CD4-positive, alpha-beta T cell treated with Interleukin-17A for 4 hours (primary cell): Measurements from ENCODE around the gene AGAP9.
"Not testable (repeated sequence)": the region's sequence is repeated elsewhere in the genome, so short reads cannot be mapped to it uniquely, and the experiment has no call there.

Experiments used
- DNase-seq: peaks from one replicate; pipeline ENCODE4 v3.0.0-alpha.2; 2020; ENCODE audit warnings: mixed read lengths

Gene AGAP9

DNA sequence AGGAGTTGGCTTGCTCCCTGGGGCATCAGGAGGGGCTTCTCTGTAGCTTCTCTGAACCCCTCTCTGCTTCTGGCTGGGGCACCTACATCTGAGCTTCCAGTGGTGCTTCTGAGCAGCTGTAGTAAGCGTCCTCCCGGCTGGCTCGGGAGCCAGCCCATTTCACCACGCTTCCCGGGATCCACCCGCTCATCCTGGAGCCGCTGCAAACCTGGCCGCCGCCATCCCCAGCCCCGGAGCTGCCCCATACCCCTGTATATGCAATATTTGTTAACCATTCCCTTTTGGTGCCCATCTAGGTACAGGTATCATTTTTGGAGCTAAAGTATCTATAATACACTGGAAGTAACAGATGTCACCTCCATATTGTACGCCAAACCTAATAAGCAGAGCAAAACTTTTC lies 38.7 kb downstream of the AGAP9 start:
- not testable (repeated sequence) for DNase-seq

DNA sequence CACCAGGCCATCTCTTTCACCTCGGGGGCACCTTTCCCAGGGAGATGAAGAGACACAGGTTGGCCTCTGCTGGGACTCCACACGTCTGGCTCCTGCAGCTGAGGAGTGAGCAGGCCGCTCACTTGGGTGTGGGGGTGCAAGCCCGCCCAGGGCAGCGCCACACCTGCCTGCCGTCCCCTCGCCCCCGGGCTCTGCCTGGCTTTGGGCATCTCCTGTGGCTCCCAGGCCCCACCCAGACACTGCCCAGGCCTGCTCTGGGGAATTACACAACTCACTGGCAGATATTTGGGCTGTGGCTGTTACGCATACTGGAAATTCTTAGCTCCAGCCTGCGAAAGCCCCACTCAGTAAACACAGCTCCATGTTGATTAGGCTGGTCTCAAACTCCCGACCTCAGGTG lies 39.5 kb downstream of the AGAP9 start, which contains the start of gene ANXA8:
Gene ANXA8, minus strand, starts transcription at position 193 of the 400 bp plus-strand sequence. Its CDS starts 182 bp downstream, at position 11.
- not testable (repeated sequence) for DNase-seq

GRCh38 chr10:47482367-47482766 lies 41.1 kb downstream of the AGAP9 start:
- DNase-seq, result not testable (repeated sequence)

GRCh38 chr10:47481768-47482181 lies 41.7 kb downstream of the AGAP9 start:
- DNase-seq, result not testable (repeated sequence)

GRCh38 chr10:47481182-47481766 lies 42.2 kb downstream of the AGAP9 start:
- not testable (repeated sequence) for DNase-seq

- DNase-seq, result not testable (repeated sequence)
Observed at GRCh38 chr10:47480133-47480532, 43.3 kb downstream of the AGAP9 start.

DNA sequence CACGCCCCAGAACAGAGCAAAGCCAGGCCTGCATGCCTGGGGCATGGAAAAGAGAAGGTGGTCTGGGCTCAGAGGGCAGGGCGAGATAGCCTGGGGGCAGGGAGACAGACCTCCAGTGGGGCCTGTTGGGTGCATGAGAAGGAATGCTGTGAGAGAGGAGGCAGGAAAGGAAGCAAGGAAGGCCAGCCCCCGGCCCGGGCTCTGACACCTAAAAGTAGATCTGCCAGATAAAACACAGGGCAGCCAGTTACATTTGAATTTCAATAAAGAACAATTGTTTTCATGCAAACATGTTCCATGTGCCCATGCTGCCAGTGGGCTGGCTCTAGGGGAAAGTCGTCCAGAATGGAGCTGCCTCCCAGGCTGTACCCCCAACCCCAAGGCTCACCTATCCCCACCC lies 45.3 kb downstream of the AGAP9 start:
- DNase-seq, result not testable (repeated sequence)

- not testable (repeated sequence) for DNase-seq
Observed at GRCh38 chr10:47477078-47477477, 46.4 kb downstream of the AGAP9 start.

DNA sequence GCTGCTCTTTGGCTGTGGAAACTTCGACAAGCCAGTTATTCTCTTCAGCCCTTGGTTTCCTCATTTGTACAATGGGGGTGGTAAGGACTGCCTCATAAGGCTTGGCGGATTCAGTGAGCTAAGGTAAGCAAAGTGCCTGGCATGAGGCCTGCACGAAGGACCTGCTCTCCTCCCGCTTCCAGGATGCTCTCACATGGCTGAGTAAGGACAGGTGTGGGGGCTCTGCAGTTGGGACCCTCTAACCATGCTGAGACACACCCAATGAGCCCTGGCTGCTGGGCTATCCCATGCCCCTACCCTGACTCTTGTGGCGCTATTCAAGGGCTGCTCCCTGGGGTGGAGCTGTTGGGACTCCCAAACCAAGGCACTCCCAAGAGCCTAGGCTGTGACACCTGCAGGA lies 48.3 kb downstream of the AGAP9 start:
- not testable (repeated sequence) for DNase-seq

- DNase-seq, result not testable (repeated sequence)
Observed at GRCh38 chr10:47473516-47473915, 49.9 kb downstream of the AGAP9 start.

DNA sequence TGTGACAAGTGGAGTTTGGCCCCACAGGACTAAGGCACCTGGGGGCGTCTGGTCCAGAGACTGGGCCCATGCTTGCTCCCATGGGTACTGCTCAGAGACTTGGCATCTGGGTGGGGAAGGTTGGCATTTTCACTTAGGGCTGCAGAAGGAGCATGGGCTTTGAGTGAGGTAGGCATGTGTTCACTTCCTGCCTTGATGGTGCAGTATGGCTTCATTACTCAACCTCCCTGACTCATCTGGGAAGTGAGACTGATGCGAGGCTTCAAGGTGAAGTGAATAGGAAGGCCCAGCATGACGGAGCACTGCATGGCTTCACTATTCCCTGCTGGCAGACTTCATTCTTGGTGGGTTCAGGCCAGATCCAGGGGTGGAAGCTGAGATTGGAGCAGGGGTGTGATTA lies 50.8 kb downstream of the AGAP9 start:
- DNase-seq, result not testable (repeated sequence)

DNA sequence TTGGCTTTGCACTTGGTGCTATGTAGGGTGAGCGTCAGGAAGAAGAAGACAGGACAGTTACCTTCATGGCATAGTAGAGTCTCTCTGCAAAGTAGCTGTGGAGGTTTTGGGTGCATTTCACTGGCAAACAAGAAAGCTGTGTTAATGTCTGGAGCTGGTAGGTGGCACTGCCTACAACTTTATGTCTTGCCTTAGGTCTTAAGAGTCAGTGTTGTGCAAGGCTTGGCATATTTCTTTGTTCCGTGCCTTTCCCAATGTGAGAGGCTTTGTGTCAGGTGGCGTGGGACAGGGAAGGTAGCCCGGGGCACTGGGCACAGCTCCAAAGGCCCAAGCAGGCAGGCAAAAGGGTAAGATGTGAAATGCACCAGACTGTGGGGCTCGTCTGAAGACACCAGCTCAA lies 51.4 kb downstream of the AGAP9 start:
- not testable (repeated sequence) for DNase-seq

GRCh38 chr10:47468731-47469528 lies 54.5 kb downstream of the AGAP9 start:
- DNase-seq, result not testable (repeated sequence)

DNA sequence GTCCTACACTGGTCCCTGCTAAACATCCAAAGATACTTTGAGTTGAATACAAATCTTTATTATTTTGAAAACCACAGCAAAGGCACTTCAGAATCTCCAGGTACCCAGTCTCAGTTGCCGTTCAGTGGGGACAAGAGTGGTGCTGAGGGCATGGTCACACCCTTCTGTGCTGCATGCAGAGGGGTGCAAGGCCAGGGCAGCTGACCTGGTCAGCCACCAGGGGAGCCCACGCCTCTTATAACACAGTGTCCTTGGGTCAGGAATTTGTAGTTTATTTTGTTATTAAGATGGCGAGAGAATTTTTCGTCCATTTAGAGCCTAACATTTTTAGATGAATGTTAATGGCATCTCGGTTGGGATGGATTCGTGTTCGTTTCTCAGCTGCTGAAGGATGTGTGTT lies 55.5 kb downstream of the AGAP9 start:
- DNase-seq, result not testable (repeated sequence)

DNA sequence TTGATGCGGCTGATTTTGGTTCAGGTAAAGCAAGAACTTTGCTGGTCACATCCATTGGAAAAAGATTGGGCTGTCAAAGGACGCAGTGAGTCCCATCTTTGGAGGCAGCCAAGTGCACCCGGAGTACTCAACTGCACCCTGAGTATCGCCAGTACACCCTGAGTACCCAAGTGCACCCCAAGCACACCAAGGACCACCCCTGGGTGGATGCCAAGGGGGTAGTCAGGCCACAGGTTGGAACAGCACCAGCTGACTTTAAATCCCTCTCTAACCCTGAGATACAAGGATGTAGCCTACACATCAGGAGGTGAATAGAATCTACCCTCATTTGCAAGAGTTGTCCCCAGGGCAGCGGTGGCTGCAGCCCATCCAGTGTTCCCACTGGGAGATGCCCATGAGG lies 56.0 kb downstream of the AGAP9 start:
- not testable (repeated sequence) for DNase-seq

DNA sequence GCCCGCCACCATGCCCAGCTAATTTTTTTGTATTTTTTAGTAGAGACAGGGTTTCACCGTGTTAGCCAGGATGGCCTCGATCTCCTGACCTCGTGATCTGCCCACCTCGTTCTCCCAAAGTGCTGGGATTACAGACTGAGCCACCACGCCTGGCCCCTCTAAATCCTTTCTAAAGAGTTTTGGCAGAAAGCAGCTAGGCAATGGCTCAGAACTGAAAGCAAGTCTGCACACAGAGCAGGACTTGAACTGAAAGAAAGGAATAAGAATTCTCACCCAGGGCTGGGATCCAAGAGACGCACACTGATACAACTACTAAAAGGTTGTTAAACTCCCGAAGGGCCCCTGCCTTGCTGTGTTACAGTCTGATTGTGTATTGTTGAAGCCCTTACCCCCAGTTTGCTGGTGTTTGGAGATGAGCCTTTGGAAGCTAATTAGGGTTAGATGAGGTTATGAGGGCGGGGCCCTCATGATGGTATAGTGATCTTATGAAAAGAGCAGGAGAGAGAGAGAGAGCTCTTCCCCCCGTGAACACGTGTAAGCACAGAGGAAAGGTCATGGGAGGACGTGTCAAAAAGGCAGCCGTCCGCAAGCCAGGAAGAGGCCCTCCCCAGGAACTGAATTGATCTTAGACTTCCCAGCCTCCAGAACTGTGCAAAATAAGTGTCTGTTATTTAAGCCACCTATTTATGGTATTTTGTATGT lies 58.1 kb downstream of the AGAP9 start:
- not testable (repeated sequence) for DNase-seq

- not testable (repeated sequence) for DNase-seq
Observed at GRCh38 chr10:47462577-47463358, 60.7 kb downstream of the AGAP9 start.

GRCh38 chr10:47461261-47461687 lies 62.2 kb downstream of the AGAP9 start:
- DNase-seq, result peak; percentile 10

GRCh38 chr10:47458466-47459154 lies 64.8 kb downstream of the AGAP9 start:
- no peak for DNase-seq

DNA sequence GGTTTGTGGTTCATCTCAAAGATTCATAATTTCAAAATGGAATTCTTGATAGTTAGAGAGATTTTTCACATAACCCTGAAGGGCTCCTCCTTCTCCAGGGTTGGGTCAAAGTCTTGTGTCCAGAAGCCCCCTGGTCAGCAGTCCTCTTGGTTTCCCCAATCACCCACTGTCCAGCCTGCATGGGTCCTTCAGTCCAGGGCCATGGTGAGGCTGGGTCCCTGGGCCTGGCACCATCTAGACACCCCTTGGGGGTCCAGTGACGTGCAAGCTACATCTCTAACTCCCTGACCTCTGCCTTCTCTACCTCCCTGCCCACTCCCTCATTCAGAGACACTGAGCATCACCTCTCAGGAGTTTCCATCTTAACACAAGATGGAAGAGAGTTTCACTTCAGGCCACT lies 65.6 kb downstream of the AGAP9 start:
- no peak for DNase-seq

- DNase-seq, result no peak
Observed at GRCh38 chr10:47457528-47457820, 66.0 kb downstream of the AGAP9 start.
